Stimulated activated CD8-positive, alpha-beta memory T cell treated with anti-CD3 and anti-CD28 coated beads, Interleukin-15, amount 100 ng/mL, for 24 hours (primary cell): ENCODE results near the gene THBS2.
"Not testable (repeated sequence)": the region's sequence is repeated elsewhere in the genome, so short reads cannot be mapped to it uniquely, and the experiment has no call there.

ENCODE experiments used
- DNase-seq: peaks from one replicate; pipeline ENCODE4 v3.0.0-alpha.2; 2020; ENCODE audit warnings: low read depth

THBS2 gene

GRCh38 chr6:169271877-169272216, 18.2 kb upstream of the THBS2 start:
- no peak for DNase-seq

GRCh38 chr6:169271158-169271876, 17.7 kb upstream of the THBS2 start:
- no peak for DNase-seq

GRCh38 chr6:169270077-169270380, 16.4 kb upstream of the THBS2 start:
- not testable (repeated sequence) for DNase-seq

DNA sequence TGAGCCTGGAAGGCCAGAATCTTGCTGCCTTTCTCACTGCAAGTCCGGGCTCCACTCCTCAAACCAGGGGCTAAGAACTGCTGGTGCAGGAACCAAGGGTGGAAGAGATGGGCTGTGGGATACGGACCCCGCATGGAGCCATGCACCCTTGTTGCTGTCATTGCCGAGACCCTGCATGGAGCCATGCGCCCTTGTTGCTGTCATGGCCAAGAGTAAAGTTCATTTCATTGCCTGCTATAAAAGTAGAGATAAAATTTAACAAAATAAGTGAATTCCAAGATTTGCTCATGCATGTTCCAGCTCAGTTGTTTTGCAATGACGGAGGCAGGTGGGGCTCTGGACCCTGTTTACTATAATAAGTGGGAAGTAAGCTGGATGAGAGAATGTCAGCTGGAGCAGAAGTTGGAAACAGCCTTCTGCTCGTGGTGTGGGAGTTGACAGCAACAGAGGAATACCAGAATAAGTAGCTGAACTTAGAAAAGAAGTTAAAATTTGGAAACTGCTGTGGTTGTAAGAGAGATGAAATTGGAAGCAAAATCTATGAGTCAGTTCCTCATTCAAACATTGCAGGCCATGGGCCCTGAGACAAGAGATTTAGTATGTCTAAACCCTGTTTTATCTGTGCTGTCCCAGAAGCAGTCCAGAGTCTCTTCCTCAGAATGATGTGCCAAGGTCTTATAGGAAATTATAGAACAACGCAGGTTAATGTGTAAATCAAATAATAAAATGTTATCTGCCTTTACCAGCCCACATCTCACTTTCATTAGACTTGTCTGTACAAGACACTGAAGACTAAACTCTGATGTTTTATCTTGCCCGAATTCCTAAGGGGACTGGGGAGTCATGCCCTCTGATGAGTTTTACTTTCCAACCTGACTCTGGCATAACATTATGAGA, 15.8 kb upstream of the THBS2 start:
- DNase-seq = no peak

DNA sequence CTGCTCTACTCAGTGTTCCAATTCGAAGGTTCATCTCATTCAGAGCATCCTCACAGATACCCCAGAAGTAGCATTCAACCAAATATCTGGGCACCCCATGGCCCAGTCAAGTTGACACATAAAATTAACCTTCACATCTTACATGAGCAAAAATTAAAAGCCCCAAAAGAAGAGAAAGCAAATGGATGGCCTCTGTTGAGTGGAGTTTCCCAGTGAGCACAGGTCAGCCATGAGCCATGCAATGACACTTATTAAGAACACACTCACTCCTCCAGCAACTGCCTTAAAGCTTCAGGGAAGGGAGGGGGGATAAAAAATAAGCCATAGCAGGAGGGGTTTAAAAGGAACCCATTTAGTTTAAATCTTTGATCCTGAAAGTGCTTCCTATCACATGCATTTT, 14.6 kb upstream of the THBS2 start:
- no peak for DNase-seq

DNA sequence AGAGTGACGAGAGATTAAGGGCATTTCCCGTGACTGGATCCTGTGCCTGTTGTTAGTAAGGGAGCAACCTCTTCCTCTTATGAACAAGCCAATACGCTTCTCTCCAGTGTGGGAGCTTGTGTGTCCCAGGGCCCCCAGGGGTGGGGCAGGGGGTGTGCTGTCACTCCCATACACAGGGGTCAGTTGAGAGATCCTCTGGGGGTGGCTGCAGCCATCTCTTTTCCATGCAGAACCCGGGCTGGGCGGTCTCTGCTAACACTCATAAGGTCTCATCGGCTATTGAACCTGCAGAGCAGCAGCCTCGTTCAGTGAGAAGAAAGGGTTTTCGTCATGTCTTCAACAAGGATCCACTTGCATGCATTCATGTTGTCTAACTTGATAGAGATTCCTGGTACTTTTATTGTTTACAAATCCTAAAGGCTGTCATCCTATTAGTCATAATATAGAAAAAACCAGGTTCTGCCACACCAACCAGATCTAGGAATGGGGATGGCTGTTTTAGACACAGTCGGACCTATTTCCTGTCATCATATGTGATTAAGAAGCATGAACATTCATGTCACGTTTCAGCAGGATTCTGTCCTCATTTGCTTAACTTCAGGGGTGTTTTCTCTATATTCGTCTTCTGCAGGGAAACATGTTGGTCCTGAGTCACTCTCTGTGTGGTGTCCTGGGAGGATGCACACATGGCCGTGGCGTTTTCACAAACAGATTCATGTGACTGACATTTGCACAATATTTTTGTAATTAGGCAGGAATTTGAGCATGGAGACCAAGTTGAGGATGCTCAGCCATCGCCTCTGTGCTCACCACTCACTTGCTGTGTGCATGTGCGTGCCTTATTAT, 13.3 kb upstream of the THBS2 start:
- DNase-seq = no peak

DNA sequence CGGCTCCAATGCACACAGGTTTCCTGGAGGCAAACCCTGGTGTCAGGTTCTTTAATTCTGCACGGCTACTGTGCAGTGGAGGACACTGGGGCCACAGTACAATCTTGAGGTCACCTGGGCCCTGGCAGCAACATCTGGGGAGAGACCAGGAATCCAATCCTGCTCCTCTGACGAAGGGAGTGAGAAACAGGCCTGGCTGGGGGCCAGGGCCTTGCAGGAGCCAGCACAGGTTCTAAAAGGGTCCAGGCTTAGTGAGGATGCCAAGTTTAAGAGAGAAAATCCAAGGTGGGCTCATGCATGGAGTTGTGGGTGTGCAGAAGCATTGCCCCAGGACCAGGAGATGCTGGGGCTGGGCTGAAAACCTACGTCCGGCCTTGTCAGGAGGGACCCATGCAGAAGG, 12.6 kb upstream of the THBS2 start:
- DNase-seq = no peak

GRCh38 chr6:169265486-169266131, 12.0 kb upstream of the THBS2 start:
- no peak for DNase-seq

- no peak for DNase-seq
Measured at GRCh38 chr6:169263836-169264608, 10.4 kb upstream of the THBS2 start.

GRCh38 chr6:169263374-169263773, 9.7 kb upstream of the THBS2 start:
- DNase-seq = no peak

- not testable (repeated sequence) for DNase-seq
Measured at GRCh38 chr6:169262602-169263001, 9.0 kb upstream of the THBS2 start.

- no peak for DNase-seq
Measured at GRCh38 chr6:169256518-169256917, 2.9 kb upstream of the THBS2 start.

DNA sequence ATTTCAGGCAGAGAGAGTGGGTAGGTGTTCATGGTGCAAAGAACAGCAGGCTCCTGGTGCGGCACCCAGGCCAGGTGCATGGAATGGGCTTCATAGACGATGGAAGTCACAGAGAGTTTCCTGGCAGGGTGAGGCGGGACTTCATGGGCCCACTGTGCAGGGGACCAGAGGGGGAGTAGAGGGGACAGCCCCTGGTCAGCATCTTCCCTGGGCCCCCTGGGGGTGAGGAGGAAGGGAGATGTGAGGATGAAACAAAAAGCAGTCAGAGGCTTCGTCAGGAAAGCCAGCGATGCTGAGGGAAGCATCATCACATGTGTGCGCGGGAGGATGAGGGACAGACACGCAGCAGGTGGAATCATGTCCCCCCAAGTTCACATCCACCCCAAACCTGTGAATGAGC, 2.4 kb upstream of the THBS2 start:
- DNase-seq = no peak

DNA sequence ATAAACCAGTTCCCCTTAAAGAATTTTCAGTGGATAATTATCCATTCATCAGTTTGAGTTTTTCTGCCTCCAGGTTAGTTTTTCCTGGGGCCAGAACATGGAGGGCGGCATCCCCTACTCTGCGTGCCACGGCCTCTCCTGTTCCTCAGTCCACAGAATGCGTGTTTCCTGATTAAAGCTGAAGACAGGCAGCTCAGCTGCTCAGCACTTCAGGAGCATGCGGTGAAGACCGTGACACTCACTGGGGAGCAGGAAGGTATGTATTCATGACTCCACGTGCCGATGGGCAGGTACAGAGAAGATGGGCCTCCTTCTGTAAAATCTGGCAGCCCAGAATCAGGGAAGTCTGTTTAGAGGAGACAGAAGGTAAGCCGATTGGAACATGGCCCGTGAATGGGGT, 2.0 kb upstream of the THBS2 start:
- no peak for DNase-seq

GRCh38 chr6:169254456-169255316, 1.0 kb upstream of the THBS2 start:
- no peak for DNase-seq

GRCh38 chr6:169252505-169253189, 999 bp downstream of the THBS2 start:
- DNase-seq = no peak

DNA sequence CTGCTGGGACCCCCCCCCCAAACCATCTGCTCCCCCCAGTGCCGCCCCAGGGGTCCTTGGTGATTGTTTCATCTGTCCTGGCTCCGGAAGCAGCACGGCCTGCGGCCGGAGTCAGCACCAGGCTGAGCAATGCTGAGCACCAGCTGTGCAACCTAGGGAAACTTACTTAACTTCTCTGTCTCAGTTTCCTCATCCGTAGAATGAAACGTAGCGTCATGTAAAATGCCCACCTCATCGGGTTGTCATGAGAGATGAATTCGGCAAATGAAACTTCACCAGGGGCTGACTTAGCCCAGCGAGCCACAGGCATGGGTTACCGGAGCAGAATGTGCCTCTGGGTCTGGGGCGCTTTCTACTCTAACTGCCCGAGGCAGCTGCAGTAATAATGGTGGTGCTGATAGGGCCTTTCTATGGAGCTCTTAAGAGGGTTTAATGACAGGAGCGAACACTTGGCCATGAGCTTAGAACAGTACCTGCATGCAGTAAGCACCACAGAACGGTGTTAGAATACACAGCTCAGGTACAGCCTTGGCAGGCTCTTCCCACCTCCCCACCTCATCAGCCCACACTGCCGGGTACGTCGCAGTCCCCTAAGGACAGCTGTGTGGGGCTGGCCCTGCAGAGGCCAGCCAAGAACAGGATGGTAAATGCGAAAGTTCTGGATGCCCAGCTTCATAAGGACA, 1.7 kb downstream of the THBS2 start:
- DNase-seq = no peak

DNA sequence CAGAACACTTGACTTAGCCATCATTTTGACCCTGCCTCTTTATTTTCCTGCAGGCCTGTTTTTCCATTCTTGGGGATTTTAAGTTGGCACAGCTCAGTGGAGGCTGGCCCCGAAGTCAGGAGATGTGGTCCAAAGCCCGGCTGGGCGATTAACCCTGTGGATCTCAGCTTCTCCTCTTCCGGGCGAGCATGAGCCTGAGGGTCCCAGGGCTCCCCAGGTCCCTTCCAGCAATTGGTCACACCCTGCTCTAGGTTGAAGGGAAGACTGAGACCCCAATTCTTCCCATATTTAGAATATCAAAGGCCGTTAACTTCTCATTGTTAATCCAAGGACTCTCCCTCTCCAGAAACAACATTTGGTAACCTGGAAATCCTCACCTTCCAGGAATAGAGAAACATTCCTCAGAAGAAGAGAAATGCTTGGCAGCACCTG, 2.3 kb downstream of the THBS2 start:
- DNase-seq = no peak

- DNase-seq = no peak
Measured at GRCh38 chr6:169250660-169251059, 3.0 kb downstream of the THBS2 start.
